Renal cortical epithelial cell (primary cell): ENCODE measurements around the gene MYO1H. TPM values are rescaled to one million over a fixed set of nuclear protein-coding genes. Genes with fewer than 3 reads are reported as not detected.

Experiments used
- DNase-seq: peaks from one replicate; pipeline ENCODE4 v3.0.0-alpha.2; 2011; ENCODE audit warnings: low read depth
- total RNA-seq: library from RNA; depleted of rRNA; stranded (reverse); fragments of >200 nt; gene quantifications from 2 replicates; pipeline ENCODE4 v1.2.3, GENCODE V29; 2014

MYO1H gene
- total RNA-seq, 1 donor from 2014 or later = not detected

- DNase-seq = no peak
Measured at GRCh38 chr12:109493090-109493489, 145.4 kb downstream of the MYO1H start.

GRCh38 chr12:109493938-109494337 is 146.2 kb downstream of the MYO1H start:
- DNase-seq = no peak

DNA sequence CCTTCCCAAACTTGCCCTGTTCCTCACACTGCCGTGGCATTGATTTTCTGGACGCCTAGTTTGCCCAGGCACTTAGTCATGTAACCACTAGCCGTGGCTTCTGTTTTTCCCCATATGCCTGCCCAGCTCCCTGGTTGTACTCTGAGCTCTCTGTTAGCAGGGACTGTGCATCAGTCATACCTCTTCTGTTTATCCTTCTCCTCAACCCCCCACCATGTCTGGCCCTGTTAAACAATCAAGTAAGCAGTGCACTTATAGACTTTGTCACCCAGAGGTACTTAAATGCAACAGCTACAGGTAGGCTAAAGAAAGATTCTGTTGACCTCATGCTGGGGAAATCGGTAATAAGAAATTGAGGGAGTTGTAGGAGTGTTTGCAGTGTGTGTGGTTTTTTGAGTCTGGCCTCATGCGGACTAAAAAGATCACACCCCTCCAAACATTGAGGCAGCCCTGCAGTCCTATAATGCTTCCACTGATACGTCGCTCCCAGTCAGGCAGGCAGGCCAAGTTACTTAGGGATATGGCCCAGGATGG is 146.7 kb downstream of the MYO1H start:
- no peak for DNase-seq

- no peak for DNase-seq
Measured at GRCh38 chr12:109495012-109495411, 147.3 kb downstream of the MYO1H start.

DNA sequence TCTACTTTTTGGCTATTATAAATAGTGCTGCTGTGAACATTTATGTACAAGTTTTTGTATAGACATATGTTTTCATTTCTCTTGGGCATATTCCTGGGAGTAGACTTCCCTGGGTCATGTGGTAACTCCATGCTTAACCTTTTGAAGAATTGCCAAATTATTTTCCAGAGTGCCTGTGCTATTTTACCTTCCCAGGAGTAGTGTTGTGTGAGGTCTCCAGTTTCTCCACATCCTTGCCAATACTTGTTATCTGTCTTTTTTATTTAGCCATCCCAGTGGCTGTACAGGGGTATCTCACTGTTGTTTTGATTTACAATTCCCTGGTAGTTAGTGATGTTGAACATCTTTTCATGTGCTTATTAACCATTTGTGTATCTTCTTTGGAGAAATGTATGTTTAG is 148.6 kb downstream of the MYO1H start:
- no peak for DNase-seq

DNA sequence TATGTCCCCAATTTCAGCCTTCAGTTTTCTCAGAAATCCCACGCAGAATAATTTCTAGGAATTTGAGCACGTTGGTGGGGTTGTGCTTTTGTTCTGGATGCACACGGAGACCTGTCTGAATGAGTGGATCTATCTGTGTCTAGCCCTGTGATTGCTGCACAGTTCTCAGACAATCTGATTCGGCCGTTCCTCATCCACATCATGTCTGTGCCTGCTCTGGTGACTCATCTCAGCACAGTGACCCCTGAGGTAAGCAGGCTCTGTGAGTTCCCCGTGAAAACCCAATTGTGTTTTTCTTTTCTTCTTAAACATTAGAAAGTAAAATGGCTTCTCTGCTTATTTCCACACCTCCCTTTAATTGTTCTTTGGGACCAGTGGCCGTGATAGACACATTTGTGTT is 150.0 kb downstream of the MYO1H start:
- no peak for DNase-seq

Other genes starting within 250 kb of the MYO1H start
- 1.9 and 8.9 TPM in 2 replicates for gene ACACB, start 231.3 kb upstream of the MYO1H start, total RNA-seq
- not detected in 2 replicates for gene FOXN4, start 38.6 kb upstream of the MYO1H start, total RNA-seq
- gene KCTD10, start 129.4 kb downstream of the MYO1H start, total RNA-seq = 54.0 and 58.3 TPM in 2 replicates
- 63.2 and 78.4 TPM in 2 replicates for gene UBE3B, start 129.7 kb downstream of the MYO1H start, total RNA-seq
- 16.2 and 34.4 TPM in 2 replicates for gene MMAB, start 225.6 kb downstream of the MYO1H start, total RNA-seq
- gene MVK, start 225.9 kb downstream of the MYO1H start, total RNA-seq = 24.3 and 28.8 TPM in 2 replicates